ENCODE results near the gene PATE4. TPM values are rescaled to one million over a fixed set of nuclear protein-coding genes. Genes with fewer than 3 reads are reported as not detected.

The PATE4 gene
- total RNA-seq, 1 experiment from 2014 or later, result not detected

GRCh38 chr11:125807909-125808308, 25.2 kb upstream of the PATE4 start (continued):
- TF ChIP-seq JUND (IDR thresholded peaks at IDR 0.05), result no peak
- TF ChIP-seq, protein P1, sequence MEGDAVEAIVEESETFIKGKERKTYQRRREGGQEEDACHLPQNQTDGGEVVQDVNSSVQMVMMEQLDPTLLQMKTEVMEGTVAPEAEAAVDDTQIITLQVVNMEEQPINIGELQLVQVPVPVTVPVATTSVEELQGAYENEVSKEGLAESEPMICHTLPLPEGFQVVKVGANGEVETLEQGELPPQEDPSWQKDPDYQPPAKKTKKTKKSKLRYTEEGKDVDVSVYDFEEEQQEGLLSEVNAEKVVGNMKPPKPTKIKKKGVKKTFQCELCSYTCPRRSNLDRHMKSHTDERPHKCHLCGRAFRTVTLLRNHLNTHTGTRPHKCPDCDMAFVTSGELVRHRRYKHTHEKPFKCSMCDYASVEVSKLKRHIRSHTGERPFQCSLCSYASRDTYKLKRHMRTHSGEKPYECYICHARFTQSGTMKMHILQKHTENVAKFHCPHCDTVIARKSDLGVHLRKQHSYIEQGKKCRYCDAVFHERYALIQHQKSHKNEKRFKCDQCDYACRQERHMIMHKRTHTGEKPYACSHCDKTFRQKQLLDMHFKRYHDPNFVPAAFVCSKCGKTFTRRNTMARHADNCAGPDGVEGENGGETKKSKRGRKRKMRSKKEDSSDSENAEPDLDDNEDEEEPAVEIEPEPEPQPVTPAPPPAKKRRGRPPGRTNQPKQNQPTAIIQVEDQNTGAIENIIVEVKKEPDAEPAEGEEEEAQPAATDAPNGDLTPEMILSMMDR (IDR thresholded peaks at IDR 0.05 in 2 of 3, conservative IDR thresholded peaks at IDR 0.05 in 1 of 3; ENCODE audit: borderline replicate concordance in 1 of 3, insufficient read depth in 1 of 3, low read depth in 2 of 3, low read length in 2 of 3), result no peak

DNA sequence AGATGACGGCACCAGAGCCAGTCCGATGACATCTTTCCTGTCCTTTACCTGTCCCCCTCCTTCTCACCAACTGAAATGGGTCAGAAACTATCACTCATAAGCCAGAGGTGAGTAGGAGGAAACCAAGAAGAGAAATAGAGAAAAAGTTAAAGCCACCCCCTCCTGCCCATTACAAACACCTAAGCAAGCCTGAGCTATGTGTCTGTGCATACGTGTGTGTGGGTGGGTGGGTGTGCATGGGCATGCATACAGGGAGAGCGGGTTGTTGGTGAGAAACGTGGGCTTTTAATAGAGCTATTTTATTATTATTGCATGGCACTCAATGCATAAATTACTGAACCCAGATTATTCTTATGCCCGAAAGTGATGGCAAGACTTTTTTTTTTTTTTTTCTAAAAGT, 2.6 kb downstream of the PATE4 start:
- Histone ChIP-seq H3K9me3 (ENCODE audit: control insufficient read depth in 1 of 2, insufficient read depth in 1 of 2, low read depth in 1 of 2, low read length in 2 of 2) (no peaks in the 10 kb centered on the region), H3K4me1 (ENCODE audit: control insufficient read depth in 1 of 2, insufficient read depth in 2 of 2, low read length in 2 of 2) (no peaks in the 10 kb centered on the region), H3K9me2 (ENCODE audit: insufficient read depth) (no peaks in the 10 kb centered on the region), H3K9ac (ENCODE audit: low read length) (no peak overlapping the region), H3K27me3 (ENCODE audit: insufficient read depth, low read length) (peaks cover 59% of the 10 kb centered on the region), H4K20me1 (ENCODE audit: insufficient read depth) (no peaks in the 10 kb centered on the region), H3K4me3 (replicated peaks in 1 of 2; ENCODE audit: low read depth in 1 of 2, low read length in 2 of 2) (no peak overlapping the region), H3K4me2 (ENCODE audit: low read length) (no peak overlapping the region), H3K79me2 (ENCODE audit: insufficient read depth, low read length) (no peaks in the 10 kb centered on the region), H3K27ac (ENCODE audit: low read depth, low read length) (no peak overlapping the region), H2AFZ (ENCODE audit: low read depth, low read length, poor library complexity, severe bottlenecking) (no peak overlapping the region), H3K36me3 (ENCODE audit: control insufficient read depth in 1 of 2, insufficient read depth in 2 of 2, low read length in 2 of 2) (no peaks in the 10 kb centered on the region)
- BruUV-seq (replicated peaks), result no TSS peak
- RAD21 ChIA-PET (ENCODE audit: low non-redundant PET in 1 of 2, low total read pairs in 2 of 2, uncharacterized antibody in 2 of 2, unreplicated experiment in 2 of 2), result no interaction called here
- intact Hi-C loops (cut with micrococcal nuclease), result no loop called here
- POLR2A ChIA-PET, result no interaction called here
- DNase-seq (ENCODE audit: low read depth, low spot score) (no peak), ATAC-seq (no peak)
- TF ChIP-seq ZBTB33 (IDR thresholded peaks at IDR 0.05; ENCODE audit: extremely low read depth, insufficient replicate concordance, low read length), result no peak
- TF ChIP-seq CEBPB (IDR thresholded peaks at IDR 0.05; ENCODE audit: low read depth), result no peak
- TF ChIP-seq SRF (IDR thresholded peaks at IDR 0.05; ENCODE audit: low read depth), result no peak
- no peak for TF ChIP-seq CBX3 (IDR thresholded peaks at IDR 0.05; ENCODE audit: low read depth)
- TF ChIP-seq ATF3 (IDR thresholded peaks at IDR 0.05), result no peak
- TF ChIP-seq SP1 (IDR thresholded peaks at IDR 0.05; ENCODE audit: low read depth), result no peak
- no peak for TF ChIP-seq RAD21 (IDR thresholded peaks at IDR 0.05; ENCODE audit: low read depth)
- no peak for TF ChIP-seq ZFX (IDR thresholded peaks at IDR 0.05)
- TF ChIP-seq ZNF274 (IDR thresholded peaks at IDR 0.05; ENCODE audit: low read depth, low read length), result no peak
- TF ChIP-seq ELF1 (IDR thresholded peaks at IDR 0.05; ENCODE audit: borderline replicate concordance, low read depth), result no peak
- no peak for TF ChIP-seq TCF7L2 (IDR thresholded peaks at IDR 0.05; ENCODE audit: borderline replicate concordance, extremely low read depth, insufficient read depth, insufficient read length)
- TF ChIP-seq FOSL1 (IDR thresholded peaks at IDR 0.05; ENCODE audit: low read depth), result no peak
- no peak for TF ChIP-seq POLR2A (IDR thresholded peaks at IDR 0.05; ENCODE audit: borderline replicate concordance, extremely low read depth, insufficient read depth, insufficient read length)
- no peak for TF ChIP-seq YY1 (IDR thresholded peaks at IDR 0.05; ENCODE audit: extremely low read depth, insufficient replicate concordance, low read depth, low read length)
- no peak for TF ChIP-seq JUND (IDR thresholded peaks at IDR 0.05)
- CTCF ChIA-PET, result no interaction called here
